HepG2 (cell line): Measurements from ENCODE around the gene PRCD. TPM values are rescaled to one million over a fixed set of nuclear protein-coding genes. Genes with fewer than 3 reads are reported as not detected.

Experiments
- ATAC-seq: fragments of 200-7000 bp; cut with Tn5 transposase; 3 replicates; pipeline ENCODE4 v1.9.1; 2020; ENCODE audit warnings: mild to moderate bottlenecking, moderate library complexity
- BruUV-seq: library from RNA; stranded (reverse); fragments of 400-500 nt; replicated peaks from 2 replicates; lab custom pipeline; 2021; lab: Mats Ljungman, UMichigan
- CTCF ChIA-PET: fragments of 300-600 bp; formaldehyde crosslinking; extraction: SDS; loops from one replicate; lab custom pipeline; 2021; ENCODE audit warnings: low total read pairs, inconsistent platforms, low intra/inter-chr PET ratio; lab: Yijun Ruan, JAX
- POLR2A ChIA-PET: fragments of 350-600 bp; sonication (Branson Sonifier 250); formaldehyde crosslinking; loops from one replicate; lab custom pipeline; 2020; ENCODE audit warnings: antibody characterized with exemption, inconsistent platforms; lab: Yijun Ruan, JAX
- DNase-seq: peaks from one replicate; pipeline ENCODE4 v3.0.0-alpha.2; 2015; ENCODE audit warnings: low spot score
- FAIRE-seq: peaks from 3 replicates; lab custom pipeline; 2011; peaks lifted over from hg19 to GRCh38; lab: Jason Lieb, UNC
- H2AFZ ChIP-seq: one replicate; pipeline ENCODE4 v1.6.1; 2011; ENCODE audit warnings: low read length, inconsistent platforms
- H3K27ac ChIP-seq: fragments of 300-600 bp; 3 replicates; pipeline ENCODE4 v1.8.0; 2011; ENCODE audit warnings: mixed run types, mild to moderate bottlenecking, mixed read lengths, low read length, inconsistent platforms; ENCODE audit not compliant: insufficient read depth; ENCODE audit errors: extremely low read length
- H3K27me3 ChIP-seq, 2 experiments: fragments of 200-600 bp in 1 of 2; 2 replicates in 1 of 2; 3 replicates in 1 of 2; pipeline versions ENCODE4 v1.6.0 to v1.8.0; 2011; ENCODE audit warnings: low read length in 2 of 2, mild to moderate bottlenecking in 2 of 2, moderate library complexity in 2 of 2, inconsistent platforms in 1 of 2; ENCODE audit not compliant: insufficient read depth in 2 of 2, control insufficient read depth in 1 of 2
- H3K36me3 ChIP-seq, 2 experiments: fragments of 200-600 bp in 1 of 2; replicated peaks in 1 of 2; 2 replicates in 1 of 2; 3 replicates in 1 of 2; pipeline versions ENCODE4 v1.5.1 to v1.8.0; 2011; ENCODE audit warnings: low read length in 2 of 2, inconsistent platforms in 1 of 2; ENCODE audit not compliant: insufficient read depth in 2 of 2, control insufficient read depth in 1 of 2
- H3K4me1 ChIP-seq: 2 replicates; pipeline ENCODE4 v1.5.1; 2012; ENCODE audit warnings: low read length, inconsistent platforms; ENCODE audit not compliant: insufficient read depth
- H3K4me2 ChIP-seq: 2 replicates; pipeline ENCODE4 v1.6.0; 2011; ENCODE audit warnings: low read depth, low read length, inconsistent platforms
- H3K4me3 ChIP-seq, 3 experiments: fragments of 200-600 bp in 1 of 3; sonication (generic), shearing (Covaris generic) in 1 of 3; replicated peaks in 1 of 3; 2 replicates each; pipeline ENCODE4 v1.5.1; 2011 to 2016; ENCODE audit warnings: low read length in 3 of 3, inconsistent platforms in 2 of 3, low read depth in 2 of 3, mild to moderate bottlenecking in 2 of 3, control low read depth in 1 of 3, mixed read lengths in 1 of 3; ENCODE audit not compliant: insufficient read depth in 1 of 3
- H3K79me2 ChIP-seq: one replicate; pipeline ENCODE4 v1.6.1; 2011; ENCODE audit warnings: low read length, inconsistent platforms; ENCODE audit not compliant: insufficient read depth
- H3K9ac ChIP-seq: 2 replicates; pipeline ENCODE4 v1.6.0; 2011; ENCODE audit warnings: mild to moderate bottlenecking, low read depth, low read length, inconsistent platforms; ENCODE audit not compliant: insufficient read depth
- H3K9me3 ChIP-seq: 2 replicates; pipeline ENCODE4 v1.5.1; 2012; ENCODE audit warnings: mild to moderate bottlenecking, low read length
- H4K20me1 ChIP-seq: 2 replicates; pipeline ENCODE4 v1.6.0; 2011; ENCODE audit warnings: inconsistent platforms, mild to moderate bottlenecking, low read length, moderate library complexity; ENCODE audit not compliant: insufficient read depth
- BHLHE40 ChIP-seq: IDR thresholded peaks from 2 replicates; pipeline ENCODE4 v1.6.1; 2011; ENCODE audit warnings: low read length, improper control_type of control experiment
- NRL ChIP-seq: sonication (generic); formaldehyde crosslinking; IDR thresholded peaks from 2 replicates; pipeline ENCODE4 v1.5.0; 2020; ENCODE audit warnings: missing genetic modification reagents, mild to moderate bottlenecking, moderate library complexity, borderline replicate concordance
- ZSCAN31 ChIP-seq: sonication (generic); formaldehyde crosslinking; IDR thresholded peaks from 2 replicates; pipeline ENCODE4 v1.5.0; 2020; ENCODE audit warnings: low read depth, mild to moderate bottlenecking, missing genetic modification reagents
- WGBS: methylation state at CpG from one replicate; pipeline ENCODE4 v1.1.6; 2017; ENCODE audit warnings: low lambda C conversion rate; 5-methylcytosine and 5-hydroxymethylcytosine counted together
- in situ Hi-C: cut with HindIII; loops from 2 replicates; pipeline ENCODE4 v1.10.0; 2017; ENCODE audit warnings: low pct_unique_long_range_greater_than_20kb; ENCODE audit not compliant: extremely low pct_ligation_motif_present
- intact Hi-C: fragments of 100-400 bp; cut with micrococcal nuclease; formaldehyde crosslinking; loops from one replicate; pipeline ENCODE4 v1.10.0; 2022; ENCODE audit not compliant: unreplicated experiment
- polyA plus RNA-seq, 8 experiments: library from polyadenylated mRNA; depleted of rRNA in 3 of 8; stranded (reverse) in 7 of 8; unstranded in 1 of 8; fragments of >200 nt; fragmentation: Illumina TruSeq in 4 of 8; extraction: Trizol in 4 of 8; gene quantifications; 2 replicates each; pipeline versions ENCODE4 v1.2.1 to v1.2.3, GENCODE V29; 2011 to 2016; ENCODE audit warnings: low read depth in 4 of 8, missing spikeins in 1 of 8, mixed read lengths in 1 of 8; ENCODE audit not compliant: insufficient read depth in 1 of 8
- total RNA-seq, 5 experiments: library from RNA; depleted of rRNA; stranded (reverse); fragments of >200 nt; fragmentation: Illumina TruSeq; extraction: Trizol; gene quantifications; 2 replicates each; pipeline ENCODE4 v1.2.3, GENCODE V29; 2016; ENCODE audit warnings: low read depth in 1 of 5
- TF ChIP-seq, protein P1 (sequence below): sonication (generic); formaldehyde crosslinking; IDR thresholded peaks from 2 replicates; pipeline ENCODE4 v1.5.0; 2020; ENCODE audit warnings: mild to moderate bottlenecking, missing genetic modification reagents, borderline replicate concordance
- TF ChIP-seq, protein P2 (sequence below): sonication (generic); formaldehyde crosslinking; conservative IDR thresholded peaks from 2 replicates; pipeline ENCODE4 v1.4.0; 2020; ENCODE audit warnings: missing genetic modification reagents
- TF ChIP-seq, protein P3 (sequence below): sonication (generic); formaldehyde crosslinking; IDR thresholded peaks from 2 replicates; pipeline ENCODE4 v1.8.1; 2023; ENCODE audit warnings: missing genetic modification reagents, inconsistent platforms, borderline replicate concordance

The PRCD gene
- total and polyA plus RNA-seq, 2 of the 13 experiments (the other 11 are each of a cell fraction or from before 2014, with no cell fraction given): 0.51 TPM; not detected in 1

DNA sequence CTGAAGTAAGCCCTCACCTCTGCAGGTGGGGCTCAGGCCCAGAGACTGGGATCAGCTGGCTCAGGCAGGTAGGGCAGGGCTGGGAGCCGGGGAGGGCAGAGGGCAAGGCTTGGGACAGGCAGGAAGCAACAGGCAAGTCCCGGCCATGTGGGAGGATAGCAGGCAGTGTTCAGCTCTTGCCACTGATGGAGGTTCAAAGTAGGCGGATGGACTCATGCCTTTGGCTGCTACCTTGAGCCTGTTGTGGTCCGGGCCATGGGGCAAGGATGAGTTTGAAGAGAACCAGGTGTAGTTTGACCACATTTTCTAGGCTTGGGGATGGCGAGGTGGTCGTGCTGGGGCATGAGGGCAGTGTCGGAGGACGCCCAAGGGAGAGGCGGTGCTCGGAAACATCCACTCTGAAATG, 2.7 kb downstream of the PRCD start:
- peaks cover 25% of the 10 kb centered on the region for H3K4me1 ChIP-seq
- H3K27ac ChIP-seq: no peak overlapping the region
- 93% methylated on average over 10 of the region's 10 CpGs for WGBS
- peaks cover 9 to 12% of the 10 kb centered on the region in 2 experiments; a peak in 4 of 5 replicates for H3K36me3 ChIP-seq
- H3K4me3 ChIP-seq: no peak overlapping the region
- H3K27me3 ChIP-seq: no peaks in the 10 kb centered on the region
- POLR2A ChIA-PET: interaction anchor here (1.9 kb wide), 1 partner anchor 9 kb away, joined by 8 read pairs; no protein-coding TSS in a partner anchor
- H3K9me3 ChIP-seq: no peaks in the 10 kb centered on the region
- DNase-seq: no peak
- no TSS peak for BruUV-seq
- CTCF ChIA-PET: no interaction called here
- no peak overlapping the region for H2AFZ ChIP-seq
- no peak for FAIRE-seq
- peaks cover 7% of the 10 kb centered on the region; the same call in 1 of the 2 replicates for H4K20me1 ChIP-seq
- ATAC-seq: no peak
- intact Hi-C loops: no loop called here
- no peak overlapping the region for H3K4me2 ChIP-seq
- no peak overlapping the region for H3K9ac ChIP-seq
- peaks cover 12% of the 10 kb centered on the region for H3K79me2 ChIP-seq
- in situ Hi-C loops: no loop called here
- TF ChIP-seq BHLHE40 (no peak), ZSCAN31 (no peak), NRL (0 out of 2 replicates have a peak, but pooled peaks have one; percentile 16)
- TF ChIP-seq, protein P1, sequence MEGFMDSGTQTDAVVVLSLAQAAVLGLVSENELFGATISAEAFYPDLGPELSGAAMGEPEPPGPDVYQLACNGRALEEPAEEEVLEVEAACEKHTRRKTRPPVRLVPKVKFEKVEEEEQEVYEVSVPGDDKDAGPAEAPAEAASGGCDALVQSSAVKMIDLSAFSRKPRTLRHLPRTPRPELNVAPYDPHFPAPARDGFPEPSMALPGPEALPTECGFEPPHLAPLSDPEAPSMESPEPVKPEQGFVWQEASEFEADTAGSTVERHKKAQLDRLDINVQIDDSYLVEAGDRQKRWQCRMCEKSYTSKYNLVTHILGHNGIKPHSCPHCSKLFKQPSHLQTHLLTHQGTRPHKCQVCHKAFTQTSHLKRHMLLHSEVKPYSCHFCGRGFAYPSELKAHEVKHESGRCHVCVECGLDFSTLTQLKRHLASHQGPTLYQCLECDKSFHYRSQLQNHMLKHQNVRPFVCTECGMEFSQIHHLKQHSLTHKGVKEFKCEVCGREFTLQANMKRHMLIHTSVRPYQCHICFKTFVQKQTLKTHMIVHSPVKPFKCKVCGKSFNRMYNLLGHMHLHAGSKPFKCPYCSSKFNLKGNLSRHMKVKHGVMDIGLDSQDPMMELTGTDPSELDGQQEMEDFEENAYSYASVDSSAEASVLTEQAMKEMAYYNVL: no peak
- TF ChIP-seq, protein P2, sequence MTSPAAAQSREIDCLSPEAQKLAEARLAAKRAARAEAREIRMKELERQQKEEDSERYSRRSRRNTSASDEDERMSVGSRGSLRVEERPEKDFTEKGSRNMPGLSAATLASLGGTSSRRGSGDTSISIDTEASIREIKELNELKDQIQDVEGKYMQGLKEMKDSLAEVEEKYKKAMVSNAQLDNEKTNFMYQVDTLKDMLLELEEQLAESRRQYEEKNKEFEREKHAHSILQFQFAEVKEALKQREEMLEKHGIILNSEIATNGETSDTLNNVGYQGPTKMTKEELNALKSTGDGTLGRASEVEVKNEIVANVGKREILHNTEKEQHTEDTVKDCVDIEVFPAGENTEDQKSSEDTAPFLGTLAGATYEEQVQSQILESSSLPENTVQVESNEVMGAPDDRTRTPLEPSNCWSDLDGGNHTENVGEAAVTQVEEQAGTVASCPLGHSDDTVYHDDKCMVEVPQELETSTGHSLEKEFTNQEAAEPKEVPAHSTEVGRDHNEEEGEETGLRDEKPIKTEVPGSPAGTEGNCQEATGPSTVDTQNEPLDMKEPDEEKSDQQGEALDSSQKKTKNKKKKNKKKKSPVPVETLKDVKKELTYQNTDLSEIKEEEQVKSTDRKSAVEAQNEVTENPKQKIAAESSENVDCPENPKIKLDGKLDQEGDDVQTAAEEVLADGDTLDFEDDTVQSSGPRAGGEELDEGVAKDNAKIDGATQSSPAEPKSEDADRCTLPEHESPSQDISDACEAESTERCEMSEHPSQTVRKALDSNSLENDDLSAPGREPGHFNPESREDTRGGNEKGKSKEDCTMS (CRISPR knock-in tag): no peak
- TF ChIP-seq, protein P3, sequence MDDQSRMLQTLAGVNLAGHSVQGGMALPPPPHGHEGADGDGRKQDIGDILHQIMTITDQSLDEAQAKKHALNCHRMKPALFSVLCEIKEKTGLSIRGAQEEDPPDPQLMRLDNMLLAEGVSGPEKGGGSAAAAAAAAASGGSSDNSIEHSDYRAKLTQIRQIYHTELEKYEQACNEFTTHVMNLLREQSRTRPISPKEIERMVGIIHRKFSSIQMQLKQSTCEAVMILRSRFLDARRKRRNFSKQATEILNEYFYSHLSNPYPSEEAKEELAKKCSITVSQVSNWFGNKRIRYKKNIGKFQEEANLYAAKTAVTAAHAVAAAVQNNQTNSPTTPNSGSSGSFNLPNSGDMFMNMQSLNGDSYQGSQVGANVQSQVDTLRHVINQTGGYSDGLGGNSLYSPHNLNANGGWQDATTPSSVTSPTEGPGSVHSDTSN (CRISPR knock-in tag): no peak
